ENCODE measurements around the gene TAF4.

The TAF4 gene

DNA sequence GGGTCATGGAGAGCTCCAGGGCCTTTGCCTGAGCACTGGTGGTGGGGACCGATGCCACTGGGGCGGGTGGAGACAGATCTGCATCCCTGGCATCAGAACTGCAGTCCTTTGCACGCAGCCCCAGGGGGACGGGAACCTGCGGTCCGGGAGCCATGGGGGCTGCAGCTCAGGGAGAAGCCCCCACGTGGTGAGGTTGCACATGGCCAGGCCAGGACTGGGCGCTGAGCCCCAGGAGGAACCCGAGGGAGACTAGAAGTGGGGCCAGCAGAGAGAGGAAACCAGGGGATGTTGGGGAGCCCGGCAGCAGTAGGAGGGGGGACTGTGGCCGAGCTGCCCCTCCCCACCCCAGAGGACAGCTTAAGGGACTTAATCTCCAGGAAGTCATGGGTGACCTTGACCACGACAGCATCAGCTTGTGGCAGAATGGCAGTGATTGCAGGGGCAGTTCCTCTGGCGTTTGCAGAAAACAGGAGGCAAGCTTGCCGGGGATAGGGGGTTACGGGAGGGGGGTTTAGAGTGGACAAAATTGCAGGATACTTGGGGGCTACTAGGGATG is 38.6 kb upstream of the TAF4 start:
- TF ChIP-seq, protein P1, sequence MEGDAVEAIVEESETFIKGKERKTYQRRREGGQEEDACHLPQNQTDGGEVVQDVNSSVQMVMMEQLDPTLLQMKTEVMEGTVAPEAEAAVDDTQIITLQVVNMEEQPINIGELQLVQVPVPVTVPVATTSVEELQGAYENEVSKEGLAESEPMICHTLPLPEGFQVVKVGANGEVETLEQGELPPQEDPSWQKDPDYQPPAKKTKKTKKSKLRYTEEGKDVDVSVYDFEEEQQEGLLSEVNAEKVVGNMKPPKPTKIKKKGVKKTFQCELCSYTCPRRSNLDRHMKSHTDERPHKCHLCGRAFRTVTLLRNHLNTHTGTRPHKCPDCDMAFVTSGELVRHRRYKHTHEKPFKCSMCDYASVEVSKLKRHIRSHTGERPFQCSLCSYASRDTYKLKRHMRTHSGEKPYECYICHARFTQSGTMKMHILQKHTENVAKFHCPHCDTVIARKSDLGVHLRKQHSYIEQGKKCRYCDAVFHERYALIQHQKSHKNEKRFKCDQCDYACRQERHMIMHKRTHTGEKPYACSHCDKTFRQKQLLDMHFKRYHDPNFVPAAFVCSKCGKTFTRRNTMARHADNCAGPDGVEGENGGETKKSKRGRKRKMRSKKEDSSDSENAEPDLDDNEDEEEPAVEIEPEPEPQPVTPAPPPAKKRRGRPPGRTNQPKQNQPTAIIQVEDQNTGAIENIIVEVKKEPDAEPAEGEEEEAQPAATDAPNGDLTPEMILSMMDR (IDR thresholded peaks at IDR 0.05; ENCODE audit: low read depth, low read length): no peak
- H3K4me3 ChIP-seq (ENCODE audit: low read depth, low read length): no peak overlapping the region

- TF ChIP-seq, protein P1 (IDR thresholded peaks at IDR 0.05; ENCODE audit: low read depth, low read length): no peak
- H3K4me3 ChIP-seq (ENCODE audit: low read depth, low read length): no peak overlapping the region
These were observed 38.0 kb upstream of the TAF4 start for GRCh38 chr20:62103508-62104233.

GRCh38 chr20:62101078-62101477 is 35.4 kb upstream of the TAF4 start:
- H3K4me3 ChIP-seq (ENCODE audit: low read depth, low read length): no peak overlapping the region
- TF ChIP-seq, protein P1 (IDR thresholded peaks at IDR 0.05; ENCODE audit: low read depth, low read length): no peak

DNA sequence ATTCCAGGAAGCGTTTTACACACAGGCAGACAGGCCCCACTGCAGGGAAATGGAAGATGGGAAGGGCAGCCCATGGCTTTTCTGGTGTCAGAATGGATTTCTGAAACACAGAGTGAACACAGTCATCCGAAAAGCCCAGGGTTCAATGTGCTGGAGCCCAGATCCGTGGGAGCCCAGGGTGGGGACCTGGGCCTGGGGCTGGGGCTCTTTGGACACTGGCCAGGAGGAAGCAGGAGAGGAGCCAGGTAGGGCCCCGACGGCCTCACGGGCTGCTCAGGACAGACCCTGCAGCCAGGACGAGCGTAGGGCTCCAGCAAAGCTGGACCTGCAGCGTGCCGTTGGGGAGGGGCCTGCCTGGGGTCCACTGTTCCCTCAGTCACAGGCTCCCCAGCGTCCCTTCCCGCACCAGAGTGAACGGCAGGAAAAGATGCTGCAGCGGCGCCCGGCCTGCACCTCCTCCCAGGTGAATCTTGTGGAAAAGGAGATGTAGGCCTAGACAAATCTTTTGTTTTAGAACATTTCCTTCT is 32.3 kb upstream of the TAF4 start:
- no peak overlapping the region for H3K4me3 ChIP-seq (ENCODE audit: low read depth, low read length)
- TF ChIP-seq, protein P1 (IDR thresholded peaks at IDR 0.05; ENCODE audit: low read depth, low read length): no peak

DNA sequence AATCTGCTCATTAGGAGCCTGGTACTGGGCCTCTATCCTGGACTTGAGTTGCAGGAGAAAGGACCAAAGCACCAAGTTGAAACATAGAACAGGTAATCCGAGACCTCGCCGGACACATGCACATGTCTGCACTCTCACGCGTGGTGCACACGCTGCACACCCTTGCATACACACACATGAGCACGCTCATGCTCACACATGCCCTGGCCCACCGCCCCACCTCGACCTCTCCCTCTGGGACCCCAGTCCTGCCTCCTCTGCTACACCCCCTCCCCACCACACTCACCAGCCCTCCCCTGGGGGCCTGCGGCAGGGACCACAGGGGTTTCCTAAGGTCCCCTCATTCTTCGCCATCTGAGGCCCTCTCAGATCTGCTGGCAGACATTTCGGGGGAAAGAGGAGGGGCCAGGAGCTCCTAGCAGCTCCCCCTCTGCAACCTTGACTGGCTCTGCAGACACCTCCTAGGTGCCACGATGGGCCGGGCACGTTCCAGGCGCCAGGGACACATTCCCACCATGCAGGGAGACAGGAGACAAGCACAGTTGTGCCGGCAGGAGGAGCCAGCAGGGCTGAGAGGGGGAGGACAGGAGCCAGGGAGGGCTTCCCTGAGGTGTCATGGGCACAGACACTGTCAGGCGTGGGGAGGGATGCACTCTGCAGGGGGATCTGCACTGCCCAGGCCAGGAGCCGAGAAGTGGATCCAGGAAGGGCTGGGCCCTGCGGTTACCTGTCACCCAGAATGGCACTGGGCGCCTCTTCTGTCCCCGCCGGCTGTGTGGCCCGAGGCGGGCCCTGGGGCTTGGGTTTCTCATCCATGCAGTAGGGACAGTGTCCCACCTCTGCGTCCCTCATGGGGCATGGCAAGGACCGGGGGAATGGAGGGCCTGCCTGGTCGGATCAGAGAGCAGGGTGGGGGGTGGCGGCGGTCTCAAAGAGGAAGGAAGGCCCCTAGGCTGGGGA is 31.0 kb upstream of the TAF4 start:
- no peak overlapping the region for H3K4me3 ChIP-seq (ENCODE audit: low read depth, low read length)
- TF ChIP-seq, protein P1 (IDR thresholded peaks at IDR 0.05; ENCODE audit: low read depth, low read length): no peak

DNA sequence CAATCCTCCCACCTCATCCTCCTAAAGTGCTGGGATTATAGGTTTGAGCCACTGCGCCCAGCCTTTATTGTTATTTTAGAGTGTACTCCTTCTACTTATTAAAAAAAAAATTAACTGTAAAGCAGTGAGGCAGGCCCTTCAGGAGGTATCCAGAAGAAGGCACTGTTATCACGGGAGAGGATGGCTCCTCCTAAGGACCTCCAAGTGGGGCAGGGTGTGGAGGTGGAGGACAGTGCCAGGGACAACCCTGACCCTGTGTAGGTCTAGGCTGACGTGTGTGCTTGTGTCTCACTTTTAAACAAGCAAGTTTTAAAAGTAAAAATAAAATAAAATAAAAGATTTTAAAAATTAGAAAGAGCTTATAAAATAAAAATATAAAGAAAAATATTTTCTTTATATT is 23.7 kb upstream of the TAF4 start:
- H3K4me3 ChIP-seq (ENCODE audit: low read depth, low read length): no peak overlapping the region
- TF ChIP-seq, protein P1 (IDR thresholded peaks at IDR 0.05; ENCODE audit: low read depth, low read length): no peak
